ENCODE data around the gene LRRC15.

LRRC15 gene

DNA sequence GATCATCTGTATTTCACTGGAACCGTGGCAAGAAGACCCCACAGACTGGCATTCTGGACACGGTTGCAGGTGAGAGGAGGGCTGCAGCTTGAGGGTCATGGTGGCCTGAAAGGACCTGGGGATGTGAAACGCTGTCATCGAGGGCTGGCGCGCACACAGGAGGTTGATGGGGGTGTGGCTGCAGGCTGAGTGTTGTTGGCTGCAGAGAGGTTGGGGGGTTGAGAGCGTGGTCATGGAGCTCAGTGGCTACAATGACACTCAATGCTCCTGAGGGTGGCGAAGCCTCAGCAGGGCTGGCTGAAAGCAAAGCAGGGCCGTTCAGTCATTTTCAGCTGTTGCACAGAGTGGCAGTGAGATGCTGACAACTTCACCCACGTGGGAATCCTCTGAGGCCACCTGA lies 39.4 kb downstream of the LRRC15 start:
- DNase-seq, result no peak

DNA sequence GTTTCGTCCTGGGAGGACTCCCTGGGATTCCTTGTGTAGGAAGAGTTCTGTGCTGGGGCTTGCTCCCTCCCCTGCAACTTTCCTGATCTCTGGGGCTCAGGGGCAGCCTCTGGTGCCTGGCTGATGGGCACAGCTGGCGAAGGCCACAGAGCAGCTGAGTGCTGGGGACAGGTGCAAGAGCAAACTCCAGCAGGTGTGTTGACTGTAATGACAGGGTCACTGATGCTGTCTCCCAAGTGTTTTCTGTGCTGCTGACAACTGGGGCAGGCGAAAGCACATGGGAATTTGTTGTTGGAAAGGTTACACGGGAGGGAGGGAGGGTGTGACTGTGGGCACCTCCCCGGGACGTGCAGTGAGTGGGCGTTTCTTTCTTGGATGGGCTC lies 40.0 kb downstream of the LRRC15 start:
- no peak for DNase-seq

DNA sequence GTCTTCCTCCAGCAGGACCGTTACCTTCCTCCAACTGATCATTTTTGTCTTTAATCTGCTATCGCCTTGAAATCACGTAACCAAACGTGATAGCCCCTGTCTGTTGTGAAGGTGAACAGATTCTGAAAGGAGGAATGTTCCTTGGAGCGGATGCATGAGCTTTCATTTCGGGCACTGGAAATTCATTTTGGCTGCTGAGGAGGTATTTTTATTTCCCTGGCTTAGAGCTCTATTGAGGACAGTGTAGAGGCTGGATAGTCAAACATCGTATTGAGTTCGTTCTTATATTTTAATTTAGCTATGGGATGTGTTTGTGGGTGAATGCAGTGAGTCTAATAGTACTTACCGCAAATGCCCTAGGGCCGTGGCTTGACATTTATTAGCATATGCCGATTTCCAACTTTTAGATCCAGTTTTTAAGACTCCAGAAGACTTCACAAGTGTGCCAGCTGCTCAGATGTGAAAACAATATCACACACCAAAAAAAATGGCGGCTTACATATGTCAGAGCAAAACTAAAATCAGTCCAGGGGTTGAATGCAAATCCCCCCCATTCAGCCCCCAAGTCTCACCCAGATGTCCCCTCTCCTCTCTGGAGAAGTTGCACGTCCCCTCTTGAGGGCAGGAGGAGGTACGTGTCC lies 40.5 kb downstream of the LRRC15 start:
- no peak for DNase-seq

DNA sequence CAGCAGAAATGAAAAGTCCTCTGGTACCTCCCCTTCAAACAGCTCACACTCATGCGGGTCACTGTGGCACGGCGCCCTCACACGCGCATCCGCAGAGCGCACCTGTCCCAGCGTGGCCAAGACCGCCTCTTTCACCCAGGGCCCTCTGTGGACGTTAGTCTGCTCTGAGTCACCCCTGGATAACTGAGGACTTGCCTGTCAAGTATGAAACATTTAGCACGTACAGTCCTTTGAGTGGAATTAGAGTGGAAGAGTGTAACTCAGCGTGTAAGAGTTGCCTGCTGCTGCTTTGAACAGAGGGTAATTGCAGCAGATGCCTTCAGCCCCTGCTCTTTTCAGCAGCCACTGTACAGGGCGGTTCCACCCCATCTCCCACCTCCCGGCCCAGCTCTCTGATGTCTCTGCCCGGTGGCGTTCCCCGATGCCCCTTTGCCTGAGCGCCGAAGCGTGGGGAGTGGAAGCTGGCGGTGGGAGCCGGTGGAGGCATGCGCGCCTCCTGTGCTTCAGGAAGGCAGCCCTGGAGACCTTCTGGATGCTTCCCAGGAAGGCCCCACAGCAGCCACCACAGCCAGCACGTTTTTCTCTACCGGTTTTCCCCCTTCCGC lies 41.4 kb downstream of the LRRC15 start:
- no peak for DNase-seq

DNA sequence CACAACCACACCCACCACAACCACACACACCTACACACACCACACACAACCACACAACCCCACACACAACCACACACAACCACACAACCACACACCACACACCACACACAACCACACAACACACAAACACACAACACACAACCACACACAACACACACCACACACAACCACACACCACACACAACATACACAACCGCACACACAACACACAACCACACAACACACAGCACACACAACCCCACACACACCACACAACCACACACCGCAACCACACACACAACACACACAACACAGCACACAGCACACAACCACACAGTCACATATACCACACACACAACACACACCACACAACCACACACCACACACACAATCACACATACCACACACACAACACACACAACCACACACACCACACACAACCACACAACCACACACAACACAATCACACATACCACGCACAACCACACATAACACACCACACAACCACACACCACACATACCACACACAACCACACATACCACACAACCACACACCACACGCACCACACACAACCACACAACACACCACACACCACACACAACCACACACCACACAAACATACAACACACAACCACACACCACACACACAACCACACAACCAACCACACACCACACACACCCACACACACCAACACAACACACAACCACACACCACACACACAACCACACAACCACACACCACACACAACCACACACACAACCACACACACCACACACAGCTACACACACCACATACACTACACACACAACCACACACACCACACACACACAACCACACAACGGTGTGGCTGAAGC lies 42.1 kb downstream of the LRRC15 start:
- DNase-seq, result no peak

DNA sequence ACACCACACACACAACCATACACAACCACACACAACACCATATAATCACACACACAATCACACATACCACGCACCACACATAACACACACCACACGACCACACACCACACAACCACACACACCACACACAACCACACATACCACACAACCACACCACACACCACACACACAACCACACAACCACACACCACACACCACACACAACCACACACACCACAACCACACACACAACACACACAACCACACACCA lies 42.6 kb downstream of the LRRC15 start:
- no peak for DNase-seq

DNA sequence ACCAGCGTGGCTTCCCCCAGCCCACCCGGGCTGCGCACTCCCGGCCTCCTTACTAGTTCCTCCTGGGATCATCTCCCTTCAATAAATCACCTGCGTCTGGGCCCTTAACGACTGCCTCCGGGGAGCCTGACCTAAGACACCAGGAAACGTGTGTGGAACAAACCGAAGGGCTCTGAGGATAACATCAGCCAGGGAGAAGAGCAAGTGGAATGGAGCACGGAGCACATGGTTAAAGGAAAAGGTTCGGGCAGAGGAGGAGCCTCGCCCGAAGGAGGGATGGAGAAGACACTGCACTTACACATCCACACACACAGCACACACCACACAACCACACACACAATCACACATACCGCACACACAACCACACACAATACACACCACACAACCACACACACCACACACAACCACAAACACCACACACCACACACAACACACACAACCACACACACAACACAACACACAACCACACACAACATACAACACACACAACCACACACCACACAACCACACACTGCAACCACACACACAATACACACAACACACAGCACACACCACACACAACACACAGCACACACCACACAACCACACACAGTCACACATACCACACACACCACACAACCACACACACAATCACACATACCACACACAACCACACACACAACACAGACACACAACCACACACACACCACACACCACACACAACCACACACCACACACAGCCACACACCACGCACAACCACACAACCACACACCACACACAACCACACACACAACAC lies 43.2 kb downstream of the LRRC15 start:
- no peak for DNase-seq

DNA sequence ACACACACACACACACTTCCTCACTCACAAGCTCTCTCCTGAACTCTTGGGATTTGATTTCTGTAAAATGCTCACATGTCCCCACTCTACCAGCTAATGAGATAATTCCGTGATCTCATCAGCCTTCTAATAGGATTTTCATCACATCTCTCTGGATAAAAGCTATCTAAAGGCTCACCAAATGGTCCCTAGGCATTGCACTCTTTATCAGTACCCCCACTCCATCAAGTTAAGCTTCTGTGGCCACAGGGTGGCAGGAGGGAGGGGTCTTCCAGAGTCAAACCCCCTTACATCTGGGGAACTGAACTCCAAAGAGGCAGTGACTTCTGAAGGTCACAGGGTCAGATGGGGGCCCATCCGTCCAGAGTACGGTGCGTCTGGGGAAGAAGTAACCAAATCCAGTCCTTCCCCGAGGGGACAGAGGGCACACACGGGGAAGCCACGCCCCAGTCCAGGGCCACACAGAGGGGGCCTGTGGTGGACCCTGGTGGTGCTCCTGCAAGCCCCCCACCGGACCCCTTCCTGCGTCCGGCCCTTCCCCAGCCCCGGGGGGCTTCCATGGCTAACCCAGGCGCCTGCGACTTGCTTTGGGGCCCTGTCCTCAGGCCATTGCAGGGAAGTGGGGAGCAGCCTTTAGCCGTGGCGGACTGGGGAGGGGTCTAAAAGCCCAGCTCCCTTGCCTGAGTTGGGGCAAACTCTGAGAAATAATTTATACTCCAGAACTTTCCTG lies 44.0 kb downstream of the LRRC15 start:
- no peak for DNase-seq

DNA sequence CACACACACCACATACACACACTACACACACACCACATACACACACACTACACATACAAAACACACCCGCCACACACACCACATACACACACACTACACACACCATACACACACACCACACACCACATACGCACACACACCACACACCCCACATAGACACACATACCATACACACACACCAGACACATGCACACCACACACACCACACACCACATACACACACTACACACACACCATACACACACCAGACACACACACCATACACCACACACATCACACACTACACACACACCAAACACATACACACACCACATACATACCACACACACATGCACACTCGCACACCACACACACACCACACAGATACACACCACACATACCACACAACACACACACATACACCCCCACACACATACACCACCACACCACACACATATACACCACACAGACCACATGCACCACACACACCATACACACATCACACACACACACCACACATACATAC lies 44.7 kb downstream of the LRRC15 start:
- no peak for DNase-seq

DNA sequence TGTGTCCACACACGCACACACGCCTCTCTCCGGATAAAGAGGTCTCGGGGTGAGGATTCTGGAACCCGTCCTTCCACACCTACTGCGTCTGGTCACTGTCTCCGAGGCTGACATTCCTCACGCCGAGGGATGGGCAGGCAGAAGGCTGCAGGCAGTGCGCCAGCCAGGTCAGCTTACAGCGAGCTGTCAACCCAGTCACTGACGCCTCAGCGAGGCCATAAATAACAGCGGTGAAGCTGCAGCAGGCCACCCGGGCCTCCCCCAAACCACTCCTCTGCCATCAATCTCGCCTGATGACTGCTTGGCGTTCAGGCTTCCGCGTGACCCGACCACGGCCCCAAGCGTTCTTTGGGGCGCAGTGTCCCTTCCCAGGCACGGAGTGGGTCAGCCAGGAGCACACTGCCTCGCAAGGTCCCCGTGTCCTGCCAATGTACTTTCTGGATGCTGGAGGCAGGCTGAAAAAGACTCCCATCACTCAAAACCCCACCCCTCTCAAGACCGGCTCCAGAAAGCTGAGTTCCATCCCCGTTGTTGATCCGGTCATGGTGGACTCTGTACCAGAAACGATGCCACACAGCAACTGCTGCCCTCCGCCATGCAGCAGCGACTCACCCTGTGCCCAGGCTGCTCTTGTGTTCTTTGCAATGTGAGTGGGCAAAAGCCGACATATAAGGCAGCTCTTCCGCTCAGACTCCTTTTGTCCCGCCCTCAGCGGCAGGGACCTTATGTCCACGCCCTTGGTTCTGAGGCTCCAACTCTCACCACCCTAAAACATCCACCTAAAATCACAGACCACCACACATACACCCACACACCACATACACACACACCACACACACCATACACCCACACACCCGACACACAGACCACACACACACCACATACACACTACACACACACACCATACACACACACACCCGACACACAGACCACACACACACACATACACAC lies 45.5 kb downstream of the LRRC15 start:
- peak; percentile 22 for DNase-seq

DNA sequence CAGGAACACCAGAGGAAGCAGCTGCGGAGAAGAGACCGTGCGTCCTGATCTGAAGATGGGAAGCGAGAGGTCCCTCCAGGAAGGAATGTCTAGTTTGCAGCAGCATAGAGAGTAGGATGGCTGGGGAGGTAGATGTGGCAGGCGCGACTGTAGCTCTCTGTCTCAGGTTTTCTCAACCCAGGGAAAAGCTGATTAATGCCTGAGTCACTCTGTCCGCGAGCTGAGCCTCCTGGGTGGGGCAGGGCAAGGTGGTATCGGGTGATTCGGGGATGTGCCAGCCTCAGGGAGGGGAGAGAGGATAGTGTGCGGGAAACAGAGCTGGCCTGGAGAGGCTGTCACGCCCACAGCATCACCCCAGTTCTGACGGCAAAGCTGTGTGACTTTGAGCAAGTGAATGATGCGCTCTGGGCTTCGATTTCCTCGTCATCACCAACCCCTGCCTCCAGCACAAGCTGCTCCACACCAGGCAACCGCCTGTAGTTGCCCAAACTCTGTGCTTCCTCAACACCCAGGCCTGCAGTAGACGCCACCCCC lies 46.8 kb downstream of the LRRC15 start:
- DNase-seq, result peak; percentile 36

DNA sequence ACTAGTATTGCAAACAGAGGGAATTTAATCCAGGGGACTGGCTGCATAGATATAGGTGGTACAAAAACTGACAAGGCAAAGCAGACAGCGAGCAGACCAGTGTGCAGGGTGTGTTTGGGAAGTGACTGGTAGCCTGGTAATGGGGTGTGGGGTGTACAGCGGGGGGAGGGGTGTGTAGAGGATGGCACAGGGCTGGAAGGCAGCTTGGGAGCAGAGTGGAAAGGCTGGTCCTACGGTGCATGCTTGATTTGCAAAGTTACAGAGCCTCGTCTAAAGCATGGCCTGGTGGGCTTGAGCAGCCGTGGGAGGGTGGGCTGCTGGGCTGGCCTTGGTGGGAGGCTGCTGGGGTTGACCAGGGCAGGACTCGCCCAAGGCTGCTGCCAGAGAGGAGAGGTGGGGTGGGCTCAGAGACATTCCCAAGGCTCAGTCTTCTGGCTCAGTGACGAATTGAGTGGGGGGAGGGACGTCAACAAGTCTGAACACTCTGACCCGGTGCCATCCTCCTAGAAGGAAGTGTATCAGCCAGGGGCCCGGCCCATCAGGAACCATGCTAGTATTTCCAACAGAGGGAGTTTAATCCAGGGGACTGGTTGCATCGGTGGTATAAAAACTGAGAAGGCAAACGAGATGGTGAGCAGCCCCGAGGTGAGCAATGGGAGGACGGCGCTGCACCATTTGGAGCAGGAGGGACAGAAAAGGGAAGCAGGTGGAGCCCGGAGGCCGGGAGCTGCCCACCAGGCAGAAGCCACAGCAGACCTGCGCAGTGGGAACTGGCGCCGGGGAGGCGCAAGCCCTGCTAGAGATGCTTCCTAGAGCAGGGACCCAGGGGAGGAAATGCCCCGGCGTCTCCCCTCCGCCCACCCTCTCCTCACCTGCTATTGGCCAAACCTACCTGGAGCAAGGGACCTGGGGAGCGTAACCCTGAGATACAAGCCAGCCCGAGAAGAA lies 47.6 kb downstream of the LRRC15 start:
- no peak for DNase-seq

DNA sequence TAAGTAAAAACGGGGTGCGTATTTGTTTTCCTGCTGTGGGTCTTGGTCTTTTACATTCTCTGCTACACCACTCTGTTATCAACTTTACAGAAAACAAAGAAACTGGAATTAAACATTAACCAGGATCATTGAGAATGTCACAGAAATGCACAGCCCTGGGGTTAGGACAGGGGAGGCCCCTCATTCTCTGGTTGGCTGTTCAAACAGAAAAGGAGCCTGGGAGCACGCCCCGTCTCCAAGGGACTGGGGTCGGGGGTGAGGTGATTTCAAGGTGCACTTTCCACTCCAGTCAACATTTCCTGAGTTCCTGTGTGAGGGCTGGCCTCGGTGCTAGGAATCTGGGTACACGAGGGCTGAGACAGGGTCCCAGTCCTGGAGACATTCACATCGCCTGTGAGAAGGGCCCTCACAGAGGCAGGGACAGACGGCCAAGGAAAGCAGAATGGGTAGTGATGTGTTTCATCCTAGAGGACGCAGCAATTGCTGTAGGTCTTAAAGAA lies 48.7 kb downstream of the LRRC15 start:
- no peak for DNase-seq

DNA sequence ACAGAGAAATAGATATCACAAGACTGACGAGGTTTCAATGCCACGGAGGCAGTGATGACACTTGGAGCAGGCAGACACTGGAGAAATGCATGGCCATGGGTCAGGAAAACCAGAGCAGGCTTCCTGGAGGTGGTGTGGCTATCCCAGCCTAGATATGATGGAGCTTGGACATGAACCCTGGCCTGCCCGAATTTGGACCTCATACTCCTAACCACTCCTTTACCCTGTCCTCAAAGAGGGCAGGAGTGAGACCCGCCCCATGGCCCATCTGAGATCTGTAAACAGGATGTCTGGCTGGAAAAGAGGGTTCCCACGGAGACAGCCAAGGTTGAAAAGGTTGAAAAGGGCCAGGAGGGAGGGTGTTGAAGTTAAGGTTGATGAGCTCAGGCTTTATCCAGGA lies 49.4 kb downstream of the LRRC15 start:
- no peak for DNase-seq

DNA sequence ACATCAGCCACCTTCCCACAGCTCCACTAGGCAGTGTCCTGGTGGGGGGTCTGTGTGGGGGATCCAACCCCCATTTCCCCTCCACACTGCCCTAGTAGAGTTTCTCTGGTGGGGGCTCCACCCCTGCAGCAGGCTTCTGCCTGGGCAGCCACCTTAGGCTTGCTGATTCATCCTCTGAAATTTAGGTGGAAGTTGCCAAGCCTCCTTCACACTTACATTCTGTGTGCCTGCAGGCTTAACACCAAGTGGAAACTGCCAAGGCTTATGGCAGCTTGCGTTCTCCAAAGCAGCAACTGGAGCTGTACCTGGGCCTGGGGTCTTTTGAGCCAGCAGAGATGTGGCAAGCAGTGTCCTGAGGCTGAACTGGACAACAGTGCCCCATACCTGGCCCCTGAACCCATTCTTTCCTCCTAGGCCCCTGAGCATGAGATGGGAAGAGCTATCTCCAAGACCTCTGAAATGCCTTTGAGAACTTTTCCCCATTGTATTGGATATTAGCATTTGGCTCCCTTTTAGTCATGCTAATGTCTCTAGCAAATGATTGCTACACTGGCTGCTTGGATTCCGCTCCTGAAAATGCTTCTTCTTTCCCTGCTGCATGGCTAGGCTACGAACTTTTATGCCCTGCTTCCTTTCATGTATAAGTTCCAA lies 50.9 kb downstream of the LRRC15 start:
- no peak for DNase-seq

DNA sequence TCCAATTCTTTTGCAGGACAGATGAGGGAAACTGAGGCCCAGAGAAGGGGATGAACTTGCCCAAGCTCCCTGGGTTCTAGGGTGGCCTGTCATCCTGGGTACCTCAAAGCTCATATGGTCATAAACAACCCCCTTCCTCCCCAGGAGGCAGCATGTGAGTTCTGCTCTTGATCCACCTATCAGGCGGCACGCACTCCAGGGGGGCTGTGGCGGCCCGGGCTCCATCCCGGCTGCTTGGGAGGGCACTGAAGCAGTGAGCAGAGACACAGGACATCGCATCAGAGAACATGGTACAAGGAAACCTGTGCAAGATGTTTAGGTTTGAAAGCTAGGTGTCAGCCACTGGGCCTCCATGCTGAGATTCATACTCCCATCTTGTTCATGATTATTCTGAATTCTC lies 52.6 kb downstream of the LRRC15 start:
- no peak for DNase-seq

DNA sequence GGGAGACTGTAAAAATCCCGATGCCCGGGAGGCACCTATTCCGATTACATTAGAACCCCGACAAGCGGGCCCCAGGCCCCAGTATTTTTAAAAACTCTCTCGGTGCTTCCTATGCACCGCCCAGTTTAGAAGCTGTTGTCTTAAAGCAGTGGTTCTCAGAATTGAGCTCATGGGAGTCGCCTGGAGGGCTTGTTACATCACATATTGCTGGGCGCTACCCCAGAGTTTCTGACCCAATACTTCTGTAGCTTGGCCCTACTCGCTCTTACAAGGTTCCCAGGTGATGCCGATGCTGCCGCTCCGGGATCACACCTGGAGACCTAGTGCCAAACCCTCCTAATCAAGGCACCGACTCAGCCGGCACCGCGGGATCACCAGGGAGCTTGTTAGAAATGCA lies 53.6 kb downstream of the LRRC15 start:
- DNase-seq, result no peak

DNA sequence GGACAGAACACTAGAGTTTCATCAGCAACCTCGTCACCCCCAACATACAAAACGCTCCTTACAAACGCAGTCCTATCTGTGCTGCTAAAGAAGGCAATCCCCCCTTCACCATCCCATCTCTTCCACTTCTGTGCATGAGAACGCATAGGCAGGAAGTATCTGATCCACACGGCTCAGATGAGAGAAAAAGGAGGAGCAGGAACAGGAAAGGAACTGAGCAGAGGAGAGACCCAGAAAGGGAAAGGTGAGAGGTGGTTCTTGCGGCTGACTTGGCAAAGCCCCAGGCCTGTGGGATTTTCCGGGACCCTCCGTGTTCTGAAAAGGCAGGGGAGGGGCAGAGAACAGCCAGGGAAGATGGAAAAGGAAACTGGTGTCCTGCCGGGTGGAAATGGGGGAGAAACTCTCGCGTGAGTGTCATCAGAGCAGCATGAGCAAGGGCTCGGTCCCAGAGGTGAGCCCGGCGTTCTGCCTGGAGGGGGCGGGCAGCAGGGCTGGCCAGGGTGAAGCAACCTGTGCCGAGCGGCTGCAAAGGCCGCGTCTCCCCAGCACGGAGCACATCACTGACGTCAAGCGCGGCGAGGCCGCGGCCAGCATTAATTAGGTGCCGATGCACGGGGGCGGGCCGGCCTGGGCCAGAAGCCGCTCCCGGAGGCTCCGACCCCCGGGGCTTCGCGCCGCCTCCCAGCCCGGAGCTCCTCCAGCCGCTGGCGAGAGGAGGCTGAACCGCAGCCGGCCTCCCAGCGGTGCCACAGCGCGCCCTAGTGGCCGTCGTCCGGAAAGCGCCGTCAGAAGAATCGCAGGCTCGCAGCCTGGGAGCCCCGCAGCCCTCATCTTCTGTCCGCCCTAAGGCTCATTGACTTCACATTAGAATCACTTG lies 54.2 kb downstream of the LRRC15 start:
- DNase-seq, result peak; percentile 84
